NT2/D1 (cell line): Measurements from ENCODE around the gene TSPAN16.

Experiments
- SUZ12 ChIP-seq: IDR thresholded peaks from 2 replicates; pipeline ENCODE4 v1.6.1; 2011; ENCODE audit not compliant: insufficient read length, insufficient read depth; ENCODE audit errors: extremely low read depth
- YY1 ChIP-seq: IDR thresholded peaks from 2 replicates; pipeline ENCODE4 v1.6.1; 2011; ENCODE audit not compliant: insufficient read length, insufficient read depth

DNA sequence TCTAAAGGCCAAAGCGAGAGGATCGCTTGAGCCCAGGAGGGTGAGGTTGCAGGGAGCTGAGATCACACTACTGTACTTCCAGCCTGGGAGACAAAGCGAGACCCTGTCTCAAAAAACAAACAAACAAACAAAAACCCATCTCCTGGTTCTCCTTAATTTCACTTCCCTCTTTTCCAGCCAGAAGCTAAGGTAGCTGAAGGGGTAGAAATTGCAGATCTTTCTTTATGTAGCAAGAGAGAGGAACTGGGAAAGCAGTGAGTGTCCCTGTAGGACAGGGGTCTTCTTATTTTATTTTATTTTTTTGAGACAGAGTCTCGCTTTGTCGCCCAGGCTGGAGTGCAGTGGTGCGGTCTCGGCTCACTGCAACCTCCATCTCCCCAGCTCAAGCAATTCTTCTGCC lies 4.5 kb upstream of the TSPAN16 start:
- TF ChIP-seq YY1 (no peak), SUZ12 (no peak)
